Testis (tissue), 2 donors: ENCODE data around the gene HSFX3.
"Not testable (repeated sequence)": the region's sequence is repeated elsewhere in the genome, so short reads cannot be mapped to it uniquely, and the experiment has no call there.

ENCODE experiments used
- CTCF ChIP-seq, 3 experiments: fragments of 450-650 bp in 2 of 3; fragments of 200-600 bp in 1 of 3; sonication (generic) in 1 of 3; IDR thresholded peaks; one replicate each; pipeline ENCODE4 v1.5.1; 2016 to 2019; ENCODE audit warnings: antibody characterized with exemption in 3 of 3, mild to moderate bottlenecking in 2 of 3, moderate library complexity in 1 of 3
- POLR2A ChIP-seq: fragments of 450-650 bp; IDR thresholded peaks from one replicate; pipeline ENCODE4 v1.6.1; 2017; ENCODE audit warnings: antibody characterized with exemption, mild to moderate bottlenecking, moderate library complexity

GRCh38 chrX:149502923-149503322 lies 46.8 kb downstream of the HSFX3 start:
- TF ChIP-seq CTCF (IDR thresholded peaks at IDR 0.05); POLR2A: not testable (repeated sequence)
